Ishikawa (cell line): ENCODE data around the gene PLPP3.

Experiments used
- CEBPB ChIP-seq: IDR thresholded peaks from 2 replicates; pipeline ENCODE4 v1.6.1; 2012
- CREB1 ChIP-seq: IDR thresholded peaks from 2 replicates; pipeline ENCODE4 v1.6.1; 2012; ENCODE audit warnings: low read depth
- EP300 ChIP-seq: IDR thresholded peaks from 2 replicates; pipeline ENCODE4 v1.6.1; 2012; ENCODE audit warnings: borderline replicate concordance
- FOXM1 ChIP-seq: IDR thresholded peaks from 2 replicates; pipeline ENCODE4 v1.6.1; 2012; ENCODE audit warnings: low read depth, borderline replicate concordance
- MAX ChIP-seq: IDR thresholded peaks from 2 replicates; pipeline ENCODE4 v1.6.1; 2012
- RAD21 ChIP-seq: IDR thresholded peaks from 2 replicates; pipeline ENCODE4 v1.6.1; 2012; ENCODE audit warnings: low read depth
- REST ChIP-seq: IDR thresholded peaks from 2 replicates; pipeline ENCODE4 v1.6.1; 2012; ENCODE audit warnings: low read depth, mild to moderate bottlenecking
- TAF1 ChIP-seq: IDR thresholded peaks from 2 replicates; pipeline ENCODE4 v1.6.1; 2012; ENCODE audit warnings: low read depth, mild to moderate bottlenecking
- TCF12 ChIP-seq: IDR thresholded peaks from 2 replicates; pipeline ENCODE4 v1.6.1; 2012; ENCODE audit warnings: low read depth
- USF1 ChIP-seq: IDR thresholded peaks from 2 replicates; pipeline ENCODE4 v1.6.1; 2012
- YY1 ChIP-seq: IDR thresholded peaks from 2 replicates; pipeline ENCODE4 v1.6.1; 2012; ENCODE audit warnings: low read depth
- ZBTB7A ChIP-seq: IDR thresholded peaks from 2 replicates; pipeline ENCODE4 v1.6.1; 2012; ENCODE audit warnings: low read depth

- TF ChIP-seq ZBTB7A (no peak), TCF12 (no peak), CEBPB (no peak), USF1 (no peak), CREB1 (no peak), YY1 (no peak), REST (no peak), TAF1 (no peak), MAX (no peak), FOXM1 (no peak), EP300 (no peak), RAD21 (no peak)
These were observed 61.8 kb downstream of the PLPP3 start for GRCh38 chr1:56517404-56518130.
